Measurements from ENCODE around the gene ANKRD23.
"Not testable (repeated sequence)": the region's sequence is repeated elsewhere in the genome, so short reads cannot be mapped to it uniquely, and the experiment has no call there.

The ANKRD23 gene

DNA sequence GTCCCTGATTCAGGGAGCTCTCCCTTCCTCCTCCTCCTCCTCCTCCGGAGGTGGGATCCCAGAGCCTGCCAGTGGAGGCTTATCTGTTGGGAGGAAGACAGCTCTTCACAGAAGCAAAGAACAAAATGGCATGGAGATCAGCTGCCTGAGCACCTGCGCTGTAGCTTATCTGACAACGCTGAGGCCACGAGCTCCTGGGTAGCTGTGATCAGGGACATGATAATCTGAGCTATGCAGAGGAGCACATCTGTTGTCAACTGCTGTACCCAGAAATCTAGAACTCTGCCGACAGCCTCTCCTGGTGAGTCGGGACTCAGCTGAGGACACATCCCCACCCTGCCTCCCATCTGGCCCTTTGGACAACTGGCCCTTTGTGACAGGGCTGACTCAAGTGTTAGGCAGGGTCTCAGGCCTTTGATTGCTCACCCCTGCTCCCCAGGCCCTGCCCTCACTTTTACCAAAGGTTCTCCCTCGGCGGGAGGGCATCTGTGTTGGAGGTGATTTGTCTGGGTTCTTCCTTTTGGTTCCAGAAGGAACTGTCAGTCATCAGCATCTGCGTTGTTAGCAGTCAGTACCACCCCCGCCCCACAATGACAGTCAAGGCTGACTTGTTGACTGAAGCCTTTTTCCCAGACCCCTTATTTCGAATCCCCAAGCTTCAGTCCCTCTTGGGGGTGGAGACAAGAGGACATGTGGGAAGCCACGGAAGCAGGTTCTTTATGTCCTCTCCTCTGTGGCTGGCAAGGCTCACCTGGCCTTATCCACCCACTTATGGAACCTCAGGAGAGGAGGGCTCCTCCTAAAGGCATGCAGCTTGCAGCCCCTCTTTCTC, 33.7 kb downstream of the ANKRD23 start:
- H3K9me3 ChIP-seq (ENCODE audit: control insufficient read depth in 5 of 5, low read length in 5 of 5), result no peaks in the 10 kb centered on the region
- H3K9ac ChIP-seq (ENCODE audit: low read length in 5 of 5), result no peak overlapping the region
- H3K4me3 ChIP-seq (ENCODE audit: low read depth in 1 of 5, low read length in 5 of 5), result no peak overlapping the region
- no peak overlapping the region for H3K27ac ChIP-seq (ENCODE audit: low read depth, low read length)
- peaks cover 0 to 6% (median 2%) of the 10 kb centered on the region in 5 donors for H3K4me1 ChIP-seq (ENCODE audit: control insufficient read depth in 5 of 5, insufficient read depth in 5 of 5, low read length in 5 of 5)
- peaks cover 0 to 26% (median 13%) of the 10 kb centered on the region in 5 donors for H3K36me3 ChIP-seq (ENCODE audit: control insufficient read depth in 5 of 5, insufficient read depth in 5 of 5, low read length in 5 of 5)
- H3K27me3 ChIP-seq (ENCODE audit: control insufficient read depth in 5 of 5, insufficient read depth in 4 of 5, low read length in 5 of 5), result no peaks in the 10 kb centered on the region

DNA sequence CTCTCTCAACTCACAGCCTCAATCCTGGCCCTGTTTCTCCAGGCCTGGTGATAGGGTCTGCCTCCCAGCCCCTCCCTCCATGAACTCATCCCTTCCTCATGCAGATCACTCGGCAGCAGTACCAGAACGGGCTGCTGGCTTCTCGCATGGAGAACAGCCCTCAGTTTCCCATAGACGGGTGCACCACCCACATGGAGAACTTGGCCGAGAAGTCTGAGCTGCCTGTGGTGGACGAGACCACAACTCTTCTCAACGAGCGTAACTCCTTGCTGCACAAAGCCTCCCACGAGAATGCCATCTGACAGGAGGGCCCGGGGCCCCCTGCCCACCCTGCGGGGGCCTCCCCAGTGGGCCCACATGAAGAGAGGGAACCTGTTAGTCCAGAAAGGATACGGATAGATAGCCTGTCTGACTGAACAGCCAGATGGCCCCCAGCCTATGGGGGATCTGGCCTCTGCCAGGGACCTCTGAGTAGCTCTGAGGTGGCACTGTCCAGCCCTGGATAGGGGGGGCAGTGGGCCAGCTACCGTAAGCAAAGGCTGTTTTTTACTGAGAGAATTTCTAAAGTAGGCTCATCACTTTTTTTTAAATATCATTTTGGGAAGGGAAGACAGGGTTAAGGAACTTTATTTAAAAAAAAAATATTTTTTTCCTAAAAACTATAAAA, 34.5 kb downstream of the ANKRD23 start:
- Histone ChIP-seq H3K36me3 (ENCODE audit: control insufficient read depth in 5 of 5, insufficient read depth in 5 of 5, low read length in 5 of 5) (peaks cover 0 to 26% (median 13%) of the 10 kb centered on the region in 5 donors), H3K27ac (ENCODE audit: low read depth, low read length) (no peak overlapping the region), H3K4me1 (ENCODE audit: control insufficient read depth in 5 of 5, insufficient read depth in 5 of 5, low read length in 5 of 5) (peaks cover 0 to 4% (median 0%) of the 10 kb centered on the region in 5 donors), H3K4me3 (ENCODE audit: low read depth in 1 of 5, low read length in 5 of 5) (no peak overlapping the region), H3K27me3 (ENCODE audit: control insufficient read depth in 5 of 5, insufficient read depth in 4 of 5, low read length in 5 of 5) (no peaks in the 10 kb centered on the region), H3K9ac (ENCODE audit: low read length in 5 of 5) (no peak overlapping the region), H3K9me3 (ENCODE audit: control insufficient read depth in 5 of 5, low read length in 5 of 5) (no peaks in the 10 kb centered on the region)

DNA sequence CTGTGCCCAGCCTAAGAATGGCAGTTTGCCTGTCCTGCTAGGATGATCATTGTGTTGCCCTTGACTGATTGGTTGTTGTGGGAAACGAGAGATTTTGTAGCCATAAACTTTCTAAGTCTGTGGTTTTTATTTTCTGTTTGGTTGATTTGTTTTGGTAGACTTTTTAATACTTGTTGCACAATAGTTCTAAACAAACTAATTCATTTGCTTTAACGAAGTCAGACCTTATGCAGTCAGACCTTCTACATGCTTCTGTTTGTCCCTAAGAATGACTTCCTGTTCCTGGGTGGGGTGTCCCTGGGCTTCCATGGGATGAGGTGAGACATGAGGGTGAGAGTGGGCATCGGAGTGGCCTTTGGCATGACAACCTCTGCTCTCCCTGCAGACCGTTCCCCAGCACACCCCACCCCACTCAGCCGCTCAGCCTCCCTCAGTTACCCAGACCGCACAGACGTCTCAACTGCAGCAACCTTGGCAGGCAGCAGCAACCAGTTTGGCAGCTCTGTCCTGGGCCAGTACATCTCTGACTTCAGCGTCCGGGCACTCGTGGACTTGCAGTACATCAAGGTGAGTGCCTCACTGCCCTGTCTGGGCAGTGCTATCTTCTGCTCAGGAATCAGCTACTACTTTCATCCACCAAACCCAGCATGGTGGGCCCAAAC, 35.5 kb downstream of the ANKRD23 start:
- Histone ChIP-seq H3K4me3 (ENCODE audit: low read depth in 1 of 5, low read length in 5 of 5) (no peak overlapping the region), H3K4me1 (ENCODE audit: control insufficient read depth in 5 of 5, insufficient read depth in 5 of 5, low read length in 5 of 5) (peaks cover 0 to 4% (median 0%) of the 10 kb centered on the region in 5 donors), H3K27me3 (ENCODE audit: control insufficient read depth in 5 of 5, insufficient read depth in 4 of 5, low read length in 5 of 5) (no peaks in the 10 kb centered on the region), H3K9me3 (ENCODE audit: control insufficient read depth in 5 of 5, low read length in 5 of 5) (no peaks in the 10 kb centered on the region), H3K9ac (ENCODE audit: low read length in 5 of 5) (no peak overlapping the region), H3K36me3 (ENCODE audit: control insufficient read depth in 5 of 5, insufficient read depth in 5 of 5, low read length in 5 of 5) (peaks cover 0 to 26% (median 13%) of the 10 kb centered on the region in 5 donors), H3K27ac (ENCODE audit: low read depth, low read length) (no peak overlapping the region)

DNA sequence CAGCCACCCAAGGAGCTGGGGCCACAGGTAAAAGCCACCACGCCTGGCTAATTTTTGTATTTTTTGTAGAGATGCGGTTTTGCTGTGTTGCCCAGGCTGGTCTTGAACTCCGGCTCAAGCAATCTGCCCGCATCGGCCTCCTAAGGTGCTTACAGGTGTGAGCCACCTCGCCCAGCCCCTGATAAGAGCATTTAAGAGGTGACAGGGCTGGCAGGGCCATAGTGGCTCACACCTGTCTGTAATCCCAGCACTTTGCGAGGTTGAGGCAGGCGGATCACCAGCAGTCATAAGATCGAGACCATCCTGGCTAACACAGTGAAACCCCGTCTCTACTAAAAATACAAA, 36.7 kb downstream of the ANKRD23 start:
- Histone ChIP-seq H3K27me3 (ENCODE audit: control insufficient read depth in 5 of 5, insufficient read depth in 4 of 5, low read length in 5 of 5) (no peaks in the 10 kb centered on the region), H3K9me3 (ENCODE audit: control insufficient read depth in 5 of 5, low read length in 5 of 5) (no peaks in the 10 kb centered on the region), H3K9ac (ENCODE audit: low read length in 5 of 5) (no peak overlapping the region), H3K4me1 (ENCODE audit: control insufficient read depth in 5 of 5, insufficient read depth in 5 of 5, low read length in 5 of 5) (peaks cover 0 to under 1% (median 0%) of the 10 kb centered on the region in 5 donors), H3K36me3 (ENCODE audit: control insufficient read depth in 5 of 5, insufficient read depth in 5 of 5, low read length in 5 of 5) (peaks cover 0 to 30% (median 16%) of the 10 kb centered on the region in 5 donors), H3K27ac (ENCODE audit: low read depth, low read length) (no peak overlapping the region), H3K4me3 (ENCODE audit: low read depth in 1 of 5, low read length in 5 of 5) (no peak overlapping the region)

DNA sequence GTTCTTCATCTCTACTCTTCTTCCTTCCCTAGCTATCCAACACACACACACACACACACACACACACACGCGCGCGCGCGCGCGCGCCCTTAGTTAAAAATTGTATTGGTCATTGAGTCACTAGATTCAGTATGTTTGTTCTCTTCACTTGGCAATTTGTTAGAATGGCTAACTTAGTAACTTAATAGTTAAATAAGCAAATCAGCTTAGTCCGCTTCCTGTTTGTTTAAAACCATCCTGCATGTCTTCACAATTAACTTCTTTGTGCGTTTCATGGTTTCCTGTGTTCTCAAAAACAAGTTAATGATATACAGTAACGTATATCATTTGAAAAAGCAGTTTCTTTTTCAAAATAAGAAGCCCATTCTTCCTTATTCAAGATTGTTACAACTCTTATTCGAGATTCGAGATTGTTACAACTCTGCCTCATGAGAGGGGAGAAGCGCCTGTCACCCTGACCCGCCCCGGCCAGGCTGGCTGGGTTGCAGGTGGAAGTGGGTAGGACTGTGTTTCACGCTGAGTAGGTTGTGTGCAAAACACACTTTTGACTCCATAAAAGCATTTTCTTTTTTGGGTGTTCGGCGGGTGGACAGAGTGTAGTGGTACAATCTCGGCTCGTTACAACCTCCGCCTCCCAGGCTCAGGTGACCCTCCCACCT, 37.2 kb downstream of the ANKRD23 start:
- Histone ChIP-seq H3K9ac (ENCODE audit: low read length in 5 of 5) (no peak overlapping the region), H3K27ac (ENCODE audit: low read depth, low read length) (no peak overlapping the region), H3K4me1 (ENCODE audit: control insufficient read depth in 5 of 5, insufficient read depth in 5 of 5, low read length in 5 of 5) (no peaks in the 10 kb centered on the region), H3K27me3 (ENCODE audit: control insufficient read depth in 5 of 5, insufficient read depth in 4 of 5, low read length in 5 of 5) (no peaks in the 10 kb centered on the region), H3K36me3 (ENCODE audit: control insufficient read depth in 5 of 5, insufficient read depth in 5 of 5, low read length in 5 of 5) (peaks cover 0 to 35% (median 21%) of the 10 kb centered on the region in 5 donors), H3K4me3 (ENCODE audit: low read depth in 1 of 5, low read length in 5 of 5) (no peak overlapping the region), H3K9me3 (ENCODE audit: control insufficient read depth in 5 of 5, low read length in 5 of 5) (no peaks in the 10 kb centered on the region)

DNA sequence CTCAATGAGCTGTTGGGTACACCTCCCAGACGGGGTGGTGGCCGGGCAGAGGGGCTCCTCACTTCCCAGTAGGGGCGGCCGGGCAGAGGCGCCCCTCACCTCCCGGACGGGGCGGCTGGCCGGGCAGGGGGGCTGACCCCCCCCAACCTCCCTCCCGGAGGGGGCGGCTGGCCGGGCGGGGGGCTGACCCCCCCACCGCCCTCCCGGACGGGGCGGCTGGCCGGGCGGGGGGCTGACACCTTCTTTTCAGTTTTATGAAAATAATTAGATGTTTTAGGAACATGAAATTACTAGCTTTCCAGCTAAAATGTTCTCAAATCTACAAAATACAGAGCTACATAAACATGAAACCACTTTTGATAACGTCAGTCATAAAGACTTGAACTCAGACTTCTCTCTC, 37.9 kb downstream of the ANKRD23 start:
- not testable (repeated sequence) for H3K27me3 ChIP-seq (ENCODE audit: control insufficient read depth in 5 of 5, insufficient read depth in 4 of 5, low read length in 5 of 5); H3K4me3 ChIP-seq (ENCODE audit: low read depth in 1 of 5, low read length in 5 of 5); H3K9ac ChIP-seq (ENCODE audit: low read length in 5 of 5); H3K27ac ChIP-seq (ENCODE audit: low read depth, low read length); H3K4me1 ChIP-seq (ENCODE audit: control insufficient read depth in 5 of 5, insufficient read depth in 5 of 5, low read length in 5 of 5); H3K9me3 ChIP-seq (ENCODE audit: control insufficient read depth in 5 of 5, low read length in 5 of 5)
- peaks cover 0 to 38% (median 25%) of the 10 kb centered on the region in 5 donors for H3K36me3 ChIP-seq (ENCODE audit: control insufficient read depth in 5 of 5, insufficient read depth in 5 of 5, low read length in 5 of 5)

DNA sequence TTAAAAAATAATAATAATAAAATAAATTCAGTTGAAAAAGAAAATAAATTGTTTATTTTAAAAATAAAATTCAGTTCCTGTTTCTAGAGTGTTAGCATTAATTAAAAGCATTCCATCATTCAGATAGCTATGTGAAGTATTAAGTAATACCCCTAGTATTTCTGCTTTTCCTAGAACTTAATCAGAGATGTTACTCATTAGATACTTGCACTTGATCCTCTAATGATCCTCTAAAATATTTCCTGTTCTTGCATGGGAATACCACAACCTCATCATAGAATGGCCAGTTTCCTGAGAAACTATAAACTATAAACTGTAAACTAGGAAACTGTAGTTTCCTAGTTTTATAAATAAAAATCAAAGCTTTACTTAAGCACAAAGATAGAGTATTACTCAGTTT, 38.8 kb downstream of the ANKRD23 start:
- peaks cover 0 to 5% (median 0%) of the 10 kb centered on the region in 5 donors for H3K4me1 ChIP-seq (ENCODE audit: control insufficient read depth in 5 of 5, insufficient read depth in 5 of 5, low read length in 5 of 5)
- no peak overlapping the region for H3K27ac ChIP-seq (ENCODE audit: low read depth, low read length)
- H3K4me3 ChIP-seq (ENCODE audit: low read depth in 1 of 5, low read length in 5 of 5), result no peak overlapping the region
- H3K36me3 ChIP-seq (ENCODE audit: control insufficient read depth in 5 of 5, insufficient read depth in 5 of 5, low read length in 5 of 5), result peaks cover 0 to 28% (median 21%) of the 10 kb centered on the region in 5 donors
- no peaks in the 10 kb centered on the region for H3K27me3 ChIP-seq (ENCODE audit: control insufficient read depth in 5 of 5, insufficient read depth in 4 of 5, low read length in 5 of 5)
- no peak overlapping the region for H3K9ac ChIP-seq (ENCODE audit: low read length in 5 of 5)
- H3K9me3 ChIP-seq (ENCODE audit: control insufficient read depth in 5 of 5, low read length in 5 of 5), result no peaks in the 10 kb centered on the region

DNA sequence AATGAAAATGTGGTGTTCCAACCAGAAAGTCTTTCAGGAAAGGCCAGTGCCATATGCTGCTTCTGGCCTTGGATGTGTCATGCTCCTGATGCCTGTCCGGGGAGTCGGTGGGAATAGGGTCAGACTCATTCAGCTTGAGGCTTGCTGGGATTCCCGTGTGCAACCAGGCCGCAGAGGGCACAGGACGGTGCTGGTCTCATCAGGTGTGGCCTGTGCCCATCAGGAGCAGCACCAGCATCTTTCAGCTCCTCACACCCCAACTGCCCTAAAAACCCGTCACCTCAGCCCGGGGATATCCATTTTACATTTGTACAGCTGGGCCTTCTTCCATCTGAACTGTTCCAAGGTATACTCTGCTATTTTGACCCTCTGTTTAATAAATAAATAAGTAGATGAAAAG, 41.1 kb downstream of the ANKRD23 start:
- no peak overlapping the region for H3K9ac ChIP-seq (ENCODE audit: low read length in 5 of 5)
- H3K36me3 ChIP-seq (ENCODE audit: control insufficient read depth in 5 of 5, insufficient read depth in 5 of 5, low read length in 5 of 5), result peaks cover 0 to 34% (median 31%) of the 10 kb centered on the region in 5 donors
- H3K27me3 ChIP-seq (ENCODE audit: control insufficient read depth in 5 of 5, insufficient read depth in 4 of 5, low read length in 5 of 5), result no peaks in the 10 kb centered on the region
- H3K4me1 ChIP-seq (ENCODE audit: control insufficient read depth in 5 of 5, insufficient read depth in 5 of 5, low read length in 5 of 5), result peaks cover 0 to 5% (median 0%) of the 10 kb centered on the region in 5 donors
- no peaks in the 10 kb centered on the region for H3K9me3 ChIP-seq (ENCODE audit: control insufficient read depth in 5 of 5, low read length in 5 of 5)
- H3K27ac ChIP-seq (ENCODE audit: low read depth, low read length), result no peak overlapping the region
- H3K4me3 ChIP-seq (ENCODE audit: low read depth in 1 of 5, low read length in 5 of 5), result no peak overlapping the region

DNA sequence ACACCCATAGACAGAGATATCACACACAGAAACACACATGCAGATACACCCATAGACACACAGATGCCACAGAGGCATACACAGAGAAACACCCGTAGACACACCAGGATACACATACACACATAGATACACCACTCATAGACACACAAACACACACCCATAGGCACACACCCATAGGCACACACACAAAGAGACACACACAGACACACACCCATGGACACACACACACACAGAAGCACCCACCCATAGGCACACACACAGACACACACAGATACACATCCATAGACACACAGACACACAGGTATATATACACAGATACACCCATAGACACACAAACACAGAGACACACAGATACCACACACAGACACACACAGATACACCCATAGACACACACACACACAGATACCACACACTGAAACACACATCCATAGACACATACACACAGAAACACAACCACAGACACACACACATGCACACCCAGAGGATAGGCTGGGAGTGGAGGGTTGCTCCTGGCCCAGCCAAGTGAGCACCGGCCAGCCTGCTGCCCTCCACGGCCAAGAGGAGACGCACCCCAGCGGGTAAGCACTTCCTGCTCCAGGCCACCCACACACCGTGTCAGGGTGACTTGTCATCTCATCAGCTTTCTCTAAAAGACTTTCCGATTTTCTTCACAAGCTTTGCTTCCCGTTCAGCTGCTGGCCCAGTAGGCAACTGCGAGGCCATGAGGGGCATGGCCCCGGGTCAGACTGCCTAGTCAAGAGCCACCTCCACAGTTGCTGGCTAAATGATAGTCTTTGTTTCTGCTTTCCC, 41.8 kb downstream of the ANKRD23 start:
- Histone ChIP-seq H3K36me3 (ENCODE audit: control insufficient read depth in 5 of 5, insufficient read depth in 5 of 5, low read length in 5 of 5) (peaks cover 0 to 40% (median 36%) of the 10 kb centered on the region in 5 donors), H3K4me1 (ENCODE audit: control insufficient read depth in 5 of 5, insufficient read depth in 5 of 5, low read length in 5 of 5) (peaks cover 0 to 5% (median 0%) of the 10 kb centered on the region in 5 donors), H3K4me3 (ENCODE audit: low read depth in 1 of 5, low read length in 5 of 5) (no peak overlapping the region), H3K27me3 (ENCODE audit: control insufficient read depth in 5 of 5, insufficient read depth in 4 of 5, low read length in 5 of 5) (no peaks in the 10 kb centered on the region), H3K27ac (ENCODE audit: low read depth, low read length) (no peak overlapping the region), H3K9ac (ENCODE audit: low read length in 5 of 5) (no peak overlapping the region), H3K9me3 (ENCODE audit: control insufficient read depth in 5 of 5, low read length in 5 of 5) (no peaks in the 10 kb centered on the region)
